Breast epithelium (tissue), 3 donors: ENCODE data around the gene C6orf47.

Experiments used
- POLR2A ChIP-seq: fragments of 450-650 bp; IDR thresholded peaks from one replicate; pipeline ENCODE4 v1.6.1; 2016; ENCODE audit warnings: antibody characterized with exemption, mild to moderate bottlenecking, moderate library complexity
- POLR2AphosphoS5 ChIP-seq, 3 donors: sonication (generic); formaldehyde crosslinking; IDR thresholded peaks; one replicate each; pipeline ENCODE4 v1.6.1; 2017; ENCODE audit warnings: antibody characterized with exemption in 3 of 3
- TF ChIP-seq, protein P1 (sequence below), 3 donors: fragments of 450-650 bp; IDR thresholded peaks; one replicate each; pipeline ENCODE4 v1.5.1; 2016 to 2017; ENCODE audit warnings: antibody characterized with exemption in 3 of 3, mild to moderate bottlenecking in 3 of 3, moderate library complexity in 3 of 3

DNA sequence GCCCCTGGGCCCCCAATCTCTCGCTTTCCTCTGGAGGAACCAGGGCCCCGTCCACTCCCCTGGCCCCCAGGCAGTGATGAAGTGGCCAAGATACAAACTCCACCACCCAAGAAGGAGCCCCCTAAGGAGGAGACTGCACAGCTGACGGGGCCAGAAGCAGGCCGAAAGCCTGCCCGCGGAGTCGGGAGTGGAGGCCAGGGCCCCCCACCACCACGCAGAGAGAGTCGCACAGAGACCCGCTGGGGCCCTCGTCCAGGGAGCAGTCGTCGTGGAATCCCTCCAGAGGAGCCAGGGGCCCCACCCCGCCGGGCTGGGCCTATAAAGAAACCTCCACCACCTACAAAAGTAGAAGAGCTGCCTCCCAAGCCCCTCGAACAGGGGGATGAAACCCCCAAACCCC is 29.4 kb downstream of the C6orf47 start:
- TF ChIP-seq POLR2AphosphoS5 (IDR thresholded peaks at IDR 0.05), result no peak
- TF ChIP-seq POLR2A, result no peak
- TF ChIP-seq, protein P1, sequence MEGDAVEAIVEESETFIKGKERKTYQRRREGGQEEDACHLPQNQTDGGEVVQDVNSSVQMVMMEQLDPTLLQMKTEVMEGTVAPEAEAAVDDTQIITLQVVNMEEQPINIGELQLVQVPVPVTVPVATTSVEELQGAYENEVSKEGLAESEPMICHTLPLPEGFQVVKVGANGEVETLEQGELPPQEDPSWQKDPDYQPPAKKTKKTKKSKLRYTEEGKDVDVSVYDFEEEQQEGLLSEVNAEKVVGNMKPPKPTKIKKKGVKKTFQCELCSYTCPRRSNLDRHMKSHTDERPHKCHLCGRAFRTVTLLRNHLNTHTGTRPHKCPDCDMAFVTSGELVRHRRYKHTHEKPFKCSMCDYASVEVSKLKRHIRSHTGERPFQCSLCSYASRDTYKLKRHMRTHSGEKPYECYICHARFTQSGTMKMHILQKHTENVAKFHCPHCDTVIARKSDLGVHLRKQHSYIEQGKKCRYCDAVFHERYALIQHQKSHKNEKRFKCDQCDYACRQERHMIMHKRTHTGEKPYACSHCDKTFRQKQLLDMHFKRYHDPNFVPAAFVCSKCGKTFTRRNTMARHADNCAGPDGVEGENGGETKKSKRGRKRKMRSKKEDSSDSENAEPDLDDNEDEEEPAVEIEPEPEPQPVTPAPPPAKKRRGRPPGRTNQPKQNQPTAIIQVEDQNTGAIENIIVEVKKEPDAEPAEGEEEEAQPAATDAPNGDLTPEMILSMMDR (IDR thresholded peaks at IDR 0.05), result no peak
